NCI-H748 treated with DMSO at 0.1 percent for 48 hours (cell line): Measurements from ENCODE around the gene RAB4B.
"Not testable (repeated sequence)": the region's sequence is repeated elsewhere in the genome, so short reads cannot be mapped to it uniquely, and the experiment has no call there.

Source experiments
- DNase-seq: peaks from one replicate; lab custom pipeline; 2025; lab: John Stamatoyannopoulos, UW

RAB4B gene

DNA sequence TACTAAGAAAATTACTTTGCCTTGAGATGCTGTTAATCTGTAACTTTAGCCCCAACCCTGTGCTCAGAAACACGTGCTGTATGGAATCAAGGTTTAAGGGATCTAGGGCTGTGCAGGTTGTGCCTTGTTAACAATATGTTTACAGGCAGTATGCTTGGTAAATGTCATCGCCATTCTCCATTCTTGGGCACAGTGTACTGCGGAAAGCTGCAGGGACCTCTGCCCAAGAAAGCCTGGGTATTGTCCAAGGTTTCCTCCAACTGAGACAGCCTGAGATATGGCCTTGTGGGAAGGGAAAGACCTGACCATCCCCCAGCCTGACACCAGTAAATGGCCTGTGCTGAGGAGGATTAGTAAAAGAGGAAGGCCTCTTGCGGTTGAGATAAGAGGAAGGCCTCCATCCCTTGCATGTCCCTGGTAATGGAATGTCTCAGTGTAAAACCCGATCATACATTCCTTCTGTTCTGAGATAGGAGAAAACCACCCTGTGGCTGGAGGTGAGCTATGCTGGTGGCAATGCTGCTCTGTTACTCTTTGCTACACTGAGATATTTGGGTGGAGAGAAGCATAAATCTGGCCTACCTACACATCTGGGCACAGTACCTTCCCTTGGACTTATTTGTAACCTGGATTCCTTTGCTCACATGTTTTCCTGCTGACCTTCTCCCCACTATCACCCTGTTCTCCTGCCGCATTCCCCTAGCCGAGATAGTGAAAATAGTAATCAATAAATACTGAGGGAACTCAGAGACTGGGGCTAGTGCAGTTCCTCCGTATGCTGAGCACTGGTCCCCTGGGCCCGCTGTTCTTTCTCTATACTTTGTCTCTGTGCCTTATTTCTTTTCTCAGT is 44.9 kb downstream of the RAB4B start:
- DNase-seq, result not testable (repeated sequence)

DNA sequence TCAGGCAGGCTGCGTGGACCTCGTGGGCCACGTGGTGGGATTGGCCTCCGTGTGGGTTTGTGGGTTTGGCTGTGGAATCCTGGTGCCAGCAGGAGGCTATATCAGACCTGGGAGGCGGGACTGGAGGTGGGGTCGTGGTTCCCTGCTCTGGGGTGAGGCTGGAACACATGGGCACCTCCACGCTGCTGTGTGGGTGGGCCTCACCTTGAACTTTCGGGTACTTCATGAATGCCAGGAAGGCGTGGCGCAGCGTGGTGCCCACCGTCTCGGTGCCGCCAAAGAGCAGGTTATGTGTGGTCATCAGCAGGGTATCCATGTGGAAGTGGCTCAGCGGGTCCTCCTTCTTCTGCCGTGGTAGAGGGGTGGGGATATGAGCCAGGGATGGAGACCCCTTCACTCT is 46.9 kb downstream of the RAB4B start:
- not testable (repeated sequence) for DNase-seq

DNA sequence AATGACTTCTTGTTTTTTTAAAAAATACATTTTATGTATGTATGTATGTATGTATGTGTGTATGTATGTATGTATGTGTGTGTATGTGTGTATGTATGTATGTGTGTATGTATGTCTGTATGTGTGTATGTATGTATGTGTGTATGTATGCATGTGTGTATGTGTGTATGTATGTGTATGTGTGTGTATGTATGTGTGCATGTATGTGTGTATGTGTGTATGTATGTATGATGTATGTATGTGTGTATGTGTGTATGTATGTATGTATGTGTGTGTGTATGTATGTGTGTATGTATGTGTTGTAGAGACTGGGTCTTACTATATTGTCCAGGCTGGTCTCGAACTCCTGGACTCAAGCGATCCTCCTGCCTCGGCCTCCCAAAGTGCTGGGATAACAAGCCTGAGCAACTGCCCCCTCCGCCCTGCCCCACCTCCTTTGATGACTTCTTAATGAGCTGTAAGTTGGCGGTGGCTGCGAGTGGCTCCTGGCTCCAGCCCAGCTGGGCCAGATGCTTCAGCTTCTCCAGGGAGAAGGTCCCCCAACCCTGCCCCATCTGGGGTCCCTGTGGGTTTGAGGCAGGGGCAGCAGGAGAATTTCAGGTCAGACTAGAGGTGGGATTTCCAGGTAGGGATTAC is 47.5 kb downstream of the RAB4B start:
- DNase-seq, result not testable (repeated sequence)

DNA sequence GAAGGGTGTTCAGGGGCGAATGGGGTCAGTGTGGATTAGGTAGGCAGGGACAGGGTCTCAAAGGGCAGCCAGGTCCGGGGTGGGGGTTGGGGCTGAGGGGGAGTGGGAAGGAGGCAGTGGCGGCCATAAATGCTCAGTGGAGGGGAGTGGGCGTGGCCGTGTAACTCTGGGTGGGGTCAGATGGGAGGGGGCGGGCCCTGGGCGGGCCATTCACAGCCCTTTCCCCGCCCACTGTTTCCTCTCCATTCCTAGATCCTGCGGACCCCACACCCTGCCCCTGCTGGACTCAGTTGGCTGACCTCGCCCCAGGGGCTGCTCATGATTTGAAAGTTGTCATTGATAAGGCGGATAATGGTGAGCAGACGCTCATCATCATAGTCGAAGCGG is 48.3 kb downstream of the RAB4B start:
- DNase-seq, result not testable (repeated sequence)

DNA sequence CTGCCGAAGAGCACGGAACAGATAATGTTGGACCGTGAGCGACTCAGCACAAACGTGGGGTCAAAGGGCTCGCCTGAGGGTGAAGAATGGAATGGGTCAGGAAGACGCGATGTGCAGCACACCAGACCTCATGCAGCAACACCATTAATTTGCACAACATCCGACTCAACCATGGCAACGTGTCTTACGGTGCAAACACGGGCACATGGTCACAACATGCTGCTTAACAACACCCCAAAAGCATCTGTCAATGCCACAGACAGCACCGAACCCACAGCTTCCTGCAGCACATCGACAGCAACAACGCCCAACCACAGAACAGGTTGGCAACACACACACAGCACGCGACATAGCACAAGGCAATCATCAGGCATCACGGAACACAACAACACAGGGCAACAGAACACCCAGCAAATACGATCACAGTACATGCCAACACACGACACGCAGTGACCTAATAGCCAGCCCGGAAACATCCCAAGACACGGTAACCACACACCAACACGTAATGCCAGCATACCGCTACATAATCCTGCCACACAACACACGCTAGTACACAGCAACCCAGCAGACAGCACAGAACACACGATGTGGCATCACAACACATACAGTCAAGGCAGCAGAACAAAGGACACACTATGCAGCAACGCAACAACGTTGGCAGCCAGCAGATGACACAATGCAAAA is 48.8 kb downstream of the RAB4B start:
- not testable (repeated sequence) for DNase-seq

DNA sequence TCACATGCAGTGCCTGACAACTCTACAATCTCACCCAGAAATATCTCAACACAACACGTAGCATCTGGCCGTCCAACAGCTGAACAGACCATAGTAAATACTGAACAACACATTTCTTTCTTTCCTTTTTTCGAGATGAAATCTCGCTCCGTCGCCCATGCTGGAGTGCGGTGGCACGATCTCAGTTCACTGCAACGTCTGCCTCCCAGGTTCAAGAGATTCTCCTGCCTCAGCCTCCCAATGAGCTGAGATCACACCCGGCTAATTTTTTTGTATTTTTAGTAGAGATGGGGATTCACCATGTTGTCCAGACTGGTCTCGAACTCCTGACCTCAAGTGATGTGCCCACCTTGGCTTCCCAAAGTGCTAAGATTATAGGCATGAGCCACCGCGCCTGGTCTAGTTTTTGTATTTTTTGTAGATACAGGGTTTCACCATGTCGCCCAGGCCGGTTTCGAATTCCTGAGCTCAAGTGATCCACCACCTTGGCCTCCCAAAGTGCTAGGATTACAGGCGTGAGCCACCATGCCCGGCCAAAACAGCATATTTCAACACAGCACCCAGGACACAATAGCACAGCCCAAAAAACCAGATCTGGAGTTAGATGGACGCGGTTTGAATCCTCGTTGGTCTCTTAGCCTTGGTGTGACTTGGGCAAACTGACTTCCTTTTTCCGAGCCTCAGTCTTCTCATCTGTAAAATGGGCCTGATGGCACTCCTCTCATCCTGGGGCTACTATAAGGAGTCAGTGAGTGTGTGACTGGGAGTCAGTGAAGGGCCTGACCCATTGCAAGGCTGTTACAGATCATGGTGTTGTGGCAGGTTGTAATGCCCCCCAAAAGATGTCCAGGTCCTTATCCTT is 49.6 kb downstream of the RAB4B start:
- no peak for DNase-seq

DNA sequence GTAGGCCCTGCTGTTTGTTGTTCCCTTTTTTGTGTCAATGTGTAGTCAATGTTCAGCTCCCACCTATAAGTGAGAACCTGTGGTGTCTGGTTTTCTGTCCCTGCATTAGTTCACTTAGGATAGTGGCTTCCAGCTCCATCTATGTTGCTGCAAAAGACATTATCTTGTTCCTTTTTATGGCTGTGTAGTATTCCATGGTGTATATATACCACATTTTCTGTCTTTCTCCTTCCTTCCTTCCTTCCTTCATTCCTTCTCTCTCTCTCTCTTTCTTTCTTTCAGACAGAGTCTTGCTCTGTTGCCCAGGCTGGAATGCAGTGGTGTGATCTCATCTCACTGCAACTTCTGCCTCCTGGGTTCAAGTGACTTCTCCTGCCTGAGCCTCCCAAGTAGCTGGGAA is 51.2 kb downstream of the RAB4B start:
- DNase-seq, result no peak

DNA sequence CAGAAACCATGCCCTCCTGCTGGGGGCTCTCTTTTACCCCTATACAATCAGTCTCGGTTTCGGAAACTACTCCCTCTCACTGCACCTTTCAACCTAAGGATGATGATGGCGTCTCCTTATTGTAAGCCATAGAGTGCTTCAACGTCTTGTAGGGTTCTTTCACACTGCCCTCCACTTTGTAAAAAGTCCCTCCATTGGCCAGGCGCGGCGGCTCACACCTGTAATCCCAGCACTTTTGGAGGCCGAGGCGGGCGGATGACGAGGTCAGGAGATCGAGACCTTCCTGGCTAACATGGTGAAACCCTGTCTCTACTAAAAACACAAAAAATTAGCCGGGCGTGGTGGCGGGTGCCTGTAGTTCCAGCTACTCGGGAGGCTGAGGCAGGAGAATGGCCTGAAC is 52.7 kb downstream of the RAB4B start:
- DNase-seq, result not testable (repeated sequence)

DNA sequence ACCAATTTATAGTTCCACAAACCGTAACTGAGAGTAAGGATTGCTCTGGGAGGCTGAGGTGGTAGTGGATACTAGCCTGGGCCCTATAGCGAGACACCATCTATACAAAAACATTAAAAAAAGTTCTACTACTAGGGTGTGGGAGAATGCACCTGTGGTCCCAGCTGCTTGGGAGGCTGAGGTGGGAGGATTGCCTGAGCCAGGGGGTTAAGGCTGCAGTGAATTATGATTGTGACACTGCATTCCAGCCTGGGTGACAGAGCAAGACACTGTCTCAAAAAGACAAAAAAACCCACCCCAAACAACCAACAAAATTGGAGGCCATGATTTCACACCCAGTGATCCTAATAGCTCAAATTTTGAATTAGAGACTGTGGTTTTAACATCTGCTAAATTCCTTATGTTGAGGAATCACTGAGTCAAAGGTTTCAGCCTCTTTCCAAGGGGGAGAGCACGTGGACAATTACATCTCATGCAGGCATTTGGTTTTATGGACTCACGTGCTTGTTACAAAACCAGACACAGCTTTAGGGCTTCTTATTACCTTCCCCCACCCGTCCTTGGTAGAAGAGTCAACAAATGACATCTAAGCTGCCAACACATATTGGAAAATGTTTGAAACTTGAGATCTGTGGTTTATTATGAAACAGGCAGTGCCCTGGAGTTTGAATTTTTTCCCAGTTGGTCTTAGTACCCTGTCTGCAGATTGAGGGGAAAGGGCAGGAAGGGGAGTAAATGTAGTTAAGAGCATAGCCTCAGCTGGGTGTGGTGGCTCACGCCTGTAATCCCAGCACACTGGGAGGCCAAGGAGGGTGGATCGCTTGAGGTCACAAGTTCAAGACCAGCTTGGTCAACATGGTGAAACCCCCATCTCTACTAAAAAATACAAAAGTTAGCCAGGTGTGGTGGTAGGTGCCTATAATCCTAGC is 53.7 kb downstream of the RAB4B start:
- DNase-seq, result no peak

DNA sequence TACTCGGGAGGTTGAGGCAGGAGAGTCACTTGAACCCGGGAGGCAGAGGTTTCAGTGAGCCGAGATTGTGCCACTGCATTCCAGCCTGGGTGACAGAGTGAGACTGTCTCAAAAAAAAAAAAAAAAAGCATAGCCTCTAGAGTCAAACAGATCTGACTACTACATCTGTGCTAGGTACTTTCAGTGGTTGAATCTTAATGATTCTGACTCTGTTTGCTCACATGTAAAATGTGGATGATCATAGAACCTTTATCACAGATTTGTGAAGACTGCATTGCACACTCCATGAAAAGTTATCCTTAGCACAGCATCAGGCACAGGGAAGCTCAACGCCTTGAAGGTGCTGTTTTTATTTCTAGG is 54.4 kb downstream of the RAB4B start:
- DNase-seq, result not testable (repeated sequence)

DNA sequence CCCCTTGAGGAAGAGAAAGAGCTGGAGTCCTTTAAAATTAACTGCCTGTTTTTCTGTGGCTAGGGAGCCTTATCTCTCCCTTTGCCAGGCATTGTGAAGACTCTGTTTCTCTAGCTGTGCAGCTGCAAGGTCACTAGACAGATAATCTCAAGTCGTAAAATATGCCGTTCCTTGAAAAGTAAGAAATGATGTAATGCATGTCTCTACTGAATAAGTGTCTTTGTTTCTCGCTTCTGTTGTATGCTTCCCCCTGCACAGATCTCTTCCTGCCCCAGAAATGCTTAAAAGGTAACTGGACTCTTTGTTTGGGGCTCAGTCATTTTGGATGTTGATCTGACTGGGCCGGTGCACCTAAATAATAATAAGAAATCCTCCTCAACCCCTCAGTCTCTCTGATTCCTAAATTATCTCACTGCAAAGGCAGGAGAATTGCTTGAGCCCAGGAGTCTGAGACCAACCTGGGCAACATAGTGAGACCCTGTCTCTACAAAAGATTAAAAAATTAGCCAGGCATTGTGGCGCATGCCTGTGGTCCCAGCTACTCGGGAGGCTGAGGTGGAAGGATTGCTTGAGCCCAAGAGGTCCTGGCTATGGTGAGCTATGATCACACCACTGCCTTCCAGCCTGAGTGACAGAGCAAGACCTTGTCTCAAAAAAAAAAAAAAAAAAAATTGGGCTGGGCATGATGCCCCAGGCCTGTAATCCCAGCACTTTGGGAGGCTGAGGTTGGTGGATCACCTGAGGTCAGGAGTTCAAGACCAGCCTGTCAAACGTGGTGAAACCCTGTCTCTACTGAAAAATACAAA is 55.9 kb downstream of the RAB4B start:
- not testable (repeated sequence) for DNase-seq

DNA sequence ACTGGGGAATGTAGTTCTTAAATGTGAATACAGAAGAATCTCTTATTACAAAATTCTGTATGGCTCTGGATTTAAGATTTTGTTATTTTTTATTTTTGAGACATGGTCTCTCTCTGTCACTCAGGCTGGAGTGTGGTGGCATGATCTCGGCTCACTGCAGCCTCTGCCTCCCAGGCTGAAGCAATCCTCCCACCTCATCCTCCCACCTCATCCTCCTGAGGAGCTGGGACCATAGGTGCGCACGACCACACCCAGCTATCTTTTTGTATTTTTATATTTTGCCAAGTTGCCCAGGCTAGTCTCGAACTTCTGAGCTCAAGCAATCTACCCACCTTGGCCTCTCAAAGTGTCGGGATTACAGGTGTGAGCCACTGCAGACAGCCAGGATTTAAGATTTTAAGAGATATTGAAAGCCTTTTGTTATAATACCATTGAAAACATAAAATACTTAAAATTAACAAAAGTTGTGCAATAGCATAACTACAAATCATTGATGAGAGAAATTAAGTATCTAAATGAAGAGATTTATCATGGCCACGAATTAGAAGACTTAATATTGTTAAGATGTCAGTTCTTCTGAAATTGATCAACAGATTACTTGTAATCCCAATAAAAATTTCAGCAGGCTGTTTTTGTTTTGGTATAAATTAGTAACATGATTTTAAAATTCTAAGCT is 58.8 kb downstream of the RAB4B start:
- no peak for DNase-seq

DNA sequence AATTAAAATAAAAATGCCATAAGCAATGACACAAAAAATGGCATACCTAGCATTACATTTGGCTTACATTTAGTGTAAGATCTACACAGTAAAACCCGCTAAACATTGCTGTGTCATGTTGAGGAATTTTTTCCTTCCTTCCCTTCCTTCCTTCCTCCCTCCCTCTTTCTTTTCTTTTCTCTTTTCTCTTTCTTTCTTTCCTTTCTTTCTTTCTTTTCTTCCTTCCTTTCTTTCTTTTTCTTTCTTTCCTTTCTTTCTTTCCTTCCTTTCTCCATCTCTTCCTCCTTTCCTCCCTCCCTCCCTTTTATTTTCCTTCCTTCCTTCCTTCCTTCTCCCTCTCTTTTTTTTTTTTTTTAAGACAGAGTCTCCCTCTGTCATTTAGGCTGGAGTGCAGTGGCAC is 60.4 kb downstream of the RAB4B start:
- not testable (repeated sequence) for DNase-seq

DNA sequence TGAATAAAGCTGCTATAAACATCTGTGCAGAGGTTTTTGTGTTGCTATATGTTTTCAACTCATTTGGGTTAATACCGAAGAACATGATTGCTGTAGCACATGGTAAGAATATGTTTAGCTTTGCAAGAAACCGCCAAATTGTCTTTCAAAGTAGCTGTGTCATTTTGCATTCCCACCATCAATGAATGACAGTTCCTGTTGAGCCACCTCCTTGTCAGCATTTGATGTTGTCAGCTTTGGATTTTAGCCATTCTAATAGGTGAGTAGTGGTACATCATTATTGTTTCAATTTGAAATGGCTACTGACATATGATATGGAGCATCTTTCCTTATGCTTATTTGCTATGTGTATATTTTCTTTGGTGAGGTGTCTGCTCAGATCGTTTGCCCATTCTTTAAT is 64.0 kb downstream of the RAB4B start:
- not testable (repeated sequence) for DNase-seq

DNA sequence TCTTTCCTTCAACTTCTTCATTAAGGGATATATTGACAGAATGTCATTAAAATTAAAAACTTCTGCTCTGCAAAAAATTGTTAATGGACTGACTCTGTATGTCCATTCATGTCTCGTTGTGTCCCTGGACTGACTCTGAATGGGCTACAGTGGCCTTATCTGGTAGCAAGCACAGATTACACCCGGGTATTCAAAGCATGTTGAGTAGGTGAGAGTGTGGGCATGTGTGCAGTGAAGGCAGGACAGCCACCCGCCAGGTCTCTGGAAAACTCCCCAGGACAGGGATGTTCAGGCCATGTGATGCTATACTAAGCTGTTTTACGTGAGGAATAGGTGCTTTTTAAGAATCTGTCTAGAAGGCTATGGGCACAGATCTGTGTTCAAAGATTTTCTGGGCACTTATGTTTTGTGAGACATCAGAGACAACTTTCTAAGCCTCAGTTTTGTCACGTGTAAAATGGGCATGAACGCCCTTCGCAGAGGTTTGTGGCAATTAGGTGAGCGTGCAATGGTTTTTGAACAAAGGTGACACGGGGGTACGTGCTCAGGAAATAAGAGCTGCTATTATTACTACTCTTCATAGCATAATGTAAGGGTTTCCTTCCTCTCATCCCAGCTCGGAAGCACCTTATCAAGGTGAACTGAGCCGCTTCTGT is 65.1 kb downstream of the RAB4B start:
- DNase-seq, result not testable (repeated sequence)

DNA sequence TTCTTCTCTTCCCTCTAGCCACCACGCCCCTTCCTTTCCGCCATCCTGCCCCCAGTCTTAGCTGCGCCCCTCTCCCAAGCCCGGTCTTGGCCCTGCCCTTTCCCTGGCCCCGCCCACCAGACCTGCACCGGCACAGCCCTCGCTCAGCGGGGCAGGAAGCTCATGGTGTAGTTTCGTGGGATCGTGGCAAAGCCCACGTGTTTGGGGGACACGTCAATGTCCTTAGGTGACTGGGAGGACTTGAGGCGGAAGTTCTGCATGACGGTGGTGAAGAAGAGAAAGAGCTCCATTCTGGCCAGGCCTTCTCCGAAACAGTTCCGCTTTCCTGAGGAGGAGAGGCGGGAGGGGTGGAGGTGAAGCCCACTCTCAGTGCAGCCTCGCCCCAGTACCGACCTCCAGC is 65.6 kb downstream of the RAB4B start:
- not testable (repeated sequence) for DNase-seq
